ENCODE data around the gene CLGN. TPM values are rescaled to one million over a fixed set of nuclear protein-coding genes. Genes with fewer than 3 reads are reported as not detected.

The CLGN gene
- total and polyA plus RNA-seq, 2 of the 13 experiments (the other 11 are each of a cell fraction or from before 2014, with no cell fraction given) = 7.2 to 17.0 TPM

DNA sequence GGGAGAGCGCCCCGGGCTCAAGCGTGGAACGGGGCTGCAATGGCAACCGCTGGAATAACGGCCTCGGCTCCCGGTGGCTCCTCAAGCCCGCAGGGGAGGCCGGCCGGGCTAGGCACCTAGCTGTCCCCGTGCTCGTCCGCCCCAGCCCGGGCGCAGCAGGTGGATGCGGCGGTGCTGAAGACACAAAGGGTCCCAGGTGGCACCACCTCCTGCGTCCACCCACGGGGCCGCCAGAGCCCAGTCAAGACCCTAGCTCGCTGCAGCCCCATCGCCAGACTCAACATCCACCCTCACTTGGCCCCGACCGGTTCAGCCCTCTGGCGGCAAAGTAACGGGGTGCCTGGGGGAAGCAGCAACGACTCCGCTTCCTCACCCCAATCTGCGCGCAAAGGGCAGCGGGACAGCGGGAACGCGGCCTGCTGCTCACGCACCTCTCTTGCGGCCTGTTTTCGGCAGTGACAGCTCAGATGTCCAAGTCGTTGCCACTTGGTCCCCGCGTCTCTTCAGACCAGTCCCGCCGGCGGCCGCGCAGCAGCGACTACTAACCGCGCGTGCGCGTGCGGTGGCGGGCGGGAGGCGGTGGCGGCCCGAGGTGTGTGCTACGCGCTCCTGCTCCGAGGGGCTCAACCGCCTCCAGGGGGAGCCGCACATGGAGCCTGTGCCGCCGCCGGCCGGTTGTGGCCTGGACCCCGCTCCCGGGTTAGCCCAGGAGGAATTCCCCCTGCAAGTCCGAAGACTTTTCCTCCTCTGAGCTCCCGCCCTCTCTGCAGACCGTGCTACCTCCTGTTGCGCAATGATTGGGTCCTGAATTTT is at the start of gene CLGN (continued):
- TF ChIP-seq, protein P1, sequence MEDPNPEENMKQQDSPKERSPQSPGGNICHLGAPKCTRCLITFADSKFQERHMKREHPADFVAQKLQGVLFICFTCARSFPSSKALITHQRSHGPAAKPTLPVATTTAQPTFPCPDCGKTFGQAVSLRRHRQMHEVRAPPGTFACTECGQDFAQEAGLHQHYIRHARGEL (CRISPR knock-in tag; IDR thresholded peaks at IDR 0.05) = peak; percentile 56; the same call in 1 of the 2 replicates
- TF ChIP-seq ZSCAN12 (CRISPR knock-in tag; IDR thresholded peaks at IDR 0.05) (no peak), GATA4 (IDR thresholded peaks at IDR 0.05; ENCODE audit: borderline replicate concordance, low read depth) (no peak), MTF2 (CRISPR knock-in tag; IDR thresholded peaks at IDR 0.05; ENCODE audit: borderline replicate concordance) (peak; percentile 95; the same call in 1 of the 2 replicates), ZMAT3 (CRISPR knock-in tag; conservative IDR thresholded peaks at IDR 0.05) (no peak; the same call in 1 of the 2 replicates), ZNF430 (CRISPR knock-in tag; IDR thresholded peaks at IDR 0.05) (peak; percentile 35; the same call in 1 of the 2 replicates), MTA3 (CRISPR knock-in tag; IDR thresholded peaks at IDR 0.05) (no peak), ZC3H4 (CRISPR knock-in tag; IDR thresholded peaks at IDR 0.05; ENCODE audit: borderline replicate concordance) (no peak), ZFP82 (CRISPR knock-in tag; IDR thresholded peaks at IDR 0.05; ENCODE audit: borderline replicate concordance) (peak; percentile 56), ZNF263 (CRISPR knock-in tag; IDR thresholded peaks at IDR 0.05) (peak; percentile 23; the same call in 1 of the 2 replicates), SSRP1 (CRISPR knock-in tag; IDR thresholded peaks at IDR 0.05) (peak; percentile 52; the same call in 1 of the 2 replicates), KDM6A (CRISPR knock-in tag; IDR thresholded peaks at IDR 0.05; ENCODE audit: low read depth) (no peak), ZNF225 (CRISPR knock-in tag; IDR thresholded peaks at IDR 0.05) (no peak), ZNF883 (CRISPR knock-in tag; IDR thresholded peaks at IDR 0.05; ENCODE audit: not compliant biosample characterization) (peak; percentile 11), ZNF776 (CRISPR knock-in tag; IDR thresholded peaks at IDR 0.05) (peak; percentile 58; the same call in 1 of the 2 replicates), ZNF292 (CRISPR knock-in tag; IDR thresholded peaks at IDR 0.05; ENCODE audit: borderline replicate concordance, low read depth) (no peak; the same call in 1 of the 2 replicates), ONECUT2 (CRISPR knock-in tag; IDR thresholded peaks at IDR 0.05) (no peak), CHD4 (IDR thresholded peaks at IDR 0.05; ENCODE audit: borderline replicate concordance, low read length) (no peak), MIER3 (CRISPR knock-in tag; IDR thresholded peaks at IDR 0.05; ENCODE audit: borderline replicate concordance) (no peak), MED1 (CRISPR knock-in tag; IDR thresholded peaks at IDR 0.05) (peak; percentile 62; the same call in 1 of the 2 replicates), NFE2L1 (CRISPR knock-in tag; IDR thresholded peaks at IDR 0.05; ENCODE audit: borderline replicate concordance) (no peak)
- TF ChIP-seq, protein P2, sequence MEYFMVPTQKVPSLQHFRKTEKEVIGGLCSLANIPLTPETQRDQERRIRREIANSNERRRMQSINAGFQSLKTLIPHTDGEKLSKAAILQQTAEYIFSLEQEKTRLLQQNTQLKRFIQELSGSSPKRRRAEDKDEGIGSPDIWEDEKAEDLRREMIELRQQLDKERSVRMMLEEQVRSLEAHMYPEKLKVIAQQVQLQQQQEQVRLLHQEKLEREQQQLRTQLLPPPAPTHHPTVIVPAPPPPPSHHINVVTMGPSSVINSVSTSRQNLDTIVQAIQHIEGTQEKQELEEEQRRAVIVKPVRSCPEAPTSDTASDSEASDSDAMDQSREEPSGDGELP (IDR thresholded peaks at IDR 0.05; ENCODE audit: borderline replicate concordance, low read depth) = no peak
- TF ChIP-seq, protein P3, sequence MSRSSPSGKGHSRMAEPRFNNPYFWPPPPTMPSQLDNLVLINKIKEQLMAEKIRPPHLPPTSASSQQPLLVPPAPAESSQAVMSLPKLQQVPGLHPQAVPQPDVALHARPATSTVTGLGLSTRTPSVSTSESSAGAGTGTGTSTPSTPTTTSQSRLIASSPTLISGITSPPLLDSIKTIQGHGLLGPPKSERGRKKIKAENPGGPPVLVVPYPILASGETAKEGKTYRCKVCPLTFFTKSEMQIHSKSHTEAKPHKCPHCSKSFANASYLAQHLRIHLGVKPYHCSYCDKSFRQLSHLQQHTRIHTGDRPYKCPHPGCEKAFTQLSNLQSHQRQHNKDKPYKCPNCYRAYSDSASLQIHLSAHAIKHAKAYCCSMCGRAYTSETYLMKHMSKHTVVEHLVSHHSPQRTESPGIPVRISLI (CRISPR knock-in tag; IDR thresholded peaks at IDR 0.05; ENCODE audit: borderline replicate concordance) = 0 out of 2 replicates have a peak, but pooled peaks have one; percentile 30
- TF ChIP-seq, protein P4, sequence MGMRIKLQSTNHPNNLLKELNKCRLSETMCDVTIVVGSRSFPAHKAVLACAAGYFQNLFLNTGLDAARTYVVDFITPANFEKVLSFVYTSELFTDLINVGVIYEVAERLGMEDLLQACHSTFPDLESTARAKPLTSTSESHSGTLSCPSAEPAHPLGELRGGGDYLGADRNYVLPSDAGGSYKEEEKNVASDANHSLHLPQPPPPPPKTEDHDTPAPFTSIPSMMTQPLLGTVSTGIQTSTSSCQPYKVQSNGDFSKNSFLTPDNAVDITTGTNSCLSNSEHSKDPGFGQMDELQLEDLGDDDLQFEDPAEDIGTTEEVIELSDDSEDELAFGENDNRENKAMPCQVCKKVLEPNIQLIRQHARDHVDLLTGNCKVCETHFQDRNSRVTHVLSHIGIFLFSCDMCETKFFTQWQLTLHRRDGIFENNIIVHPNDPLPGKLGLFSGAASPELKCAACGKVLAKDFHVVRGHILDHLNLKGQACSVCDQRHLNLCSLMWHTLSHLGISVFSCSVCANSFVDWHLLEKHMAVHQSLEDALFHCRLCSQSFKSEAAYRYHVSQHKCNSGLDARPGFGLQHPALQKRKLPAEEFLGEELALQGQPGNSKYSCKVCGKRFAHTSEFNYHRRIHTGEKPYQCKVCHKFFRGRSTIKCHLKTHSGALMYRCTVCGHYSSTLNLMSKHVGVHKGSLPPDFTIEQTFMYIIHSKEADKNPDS (CRISPR knock-in tag; IDR thresholded peaks at IDR 0.05) = no peak
- TF ChIP-seq, protein P5, sequence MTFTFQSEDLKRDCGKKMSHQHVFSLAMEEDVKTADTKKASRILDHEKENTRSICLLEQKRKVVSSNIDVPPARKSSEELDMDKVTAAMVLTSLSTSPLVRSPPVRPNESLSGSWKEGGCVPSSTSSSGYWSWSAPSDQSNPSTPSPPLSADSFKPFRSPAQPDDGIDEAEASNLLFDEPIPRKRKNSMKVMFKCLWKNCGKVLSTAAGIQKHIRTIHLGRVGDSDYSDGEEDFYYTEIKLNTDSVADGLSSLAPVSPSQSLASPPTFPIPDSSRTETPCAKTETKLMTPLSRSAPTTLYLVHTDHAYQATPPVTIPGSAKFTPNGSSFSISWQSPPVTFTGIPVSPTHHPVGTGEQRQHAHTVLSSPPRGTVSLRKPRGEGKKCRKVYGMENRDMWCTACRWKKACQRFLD (CRISPR knock-in tag; IDR thresholded peaks at IDR 0.05; ENCODE audit: borderline replicate concordance) = peak; percentile 79; the same call in 1 of the 2 replicates
